Kidney glomerular epithelial cell (primary cell): Measurements from ENCODE around the gene INTS4.
"Not testable (repeated sequence)": the region's sequence is repeated elsewhere in the genome, so short reads cannot be mapped to it uniquely, and the experiment has no call there.

Experiments used
- DNase-seq: peaks from one replicate; lab custom pipeline; 2025; lab: John Stamatoyannopoulos, UW

The INTS4 gene

GRCh38 chr11:77878247-77878646 is 116.2 kb downstream of the INTS4 start:
- DNase-seq = peak; percentile 52

GRCh38 chr11:77876045-77876444 is 118.4 kb downstream of the INTS4 start:
- no peak for DNase-seq

GRCh38 chr11:77874206-77874605 is 120.3 kb downstream of the INTS4 start:
- DNase-seq = no peak

- no peak for DNase-seq
Measured at GRCh38 chr11:77873345-77873744, 121.1 kb downstream of the INTS4 start.

GRCh38 chr11:77871855-77872254 is 122.6 kb downstream of the INTS4 start:
- no peak for DNase-seq

GRCh38 chr11:77868744-77869143 is 125.7 kb downstream of the INTS4 start:
- DNase-seq = no peak

GRCh38 chr11:77866336-77866735 is 128.1 kb downstream of the INTS4 start:
- no peak for DNase-seq

- peak; percentile 71 for DNase-seq
Measured at GRCh38 chr11:77865805-77866204, 128.7 kb downstream of the INTS4 start.

- DNase-seq = not testable (repeated sequence)
Measured at GRCh38 chr11:77861444-77861843, 133.0 kb downstream of the INTS4 start.

GRCh38 chr11:77857906-77858457 is 136.5 kb downstream of the INTS4 start:
- DNase-seq = not testable (repeated sequence)

- DNase-seq = no peak
Measured at GRCh38 chr11:77854838-77855237, 139.6 kb downstream of the INTS4 start.

- no peak for DNase-seq
Measured at GRCh38 chr11:77851503-77851902, 143.0 kb downstream of the INTS4 start.

- not testable (repeated sequence) for DNase-seq
Measured at GRCh38 chr11:77843700-77844099, 150.8 kb downstream of the INTS4 start.

- no peak for DNase-seq
Measured at GRCh38 chr11:77842441-77843121, 151.9 kb downstream of the INTS4 start.

- no peak for DNase-seq
Measured at GRCh38 chr11:77833302-77833701, 161.2 kb downstream of the INTS4 start.

- DNase-seq = no peak
Measured at GRCh38 chr11:77828926-77829325, 165.5 kb downstream of the INTS4 start.
